H9 (cell line): ENCODE measurements around the gene TANGO6. TPM values are rescaled to one million over a fixed set of nuclear protein-coding genes. Genes with fewer than 3 reads are reported as not detected.

Source experiments
- DNase-seq: peaks from one replicate; pipeline ENCODE4 v3.0.0-alpha.2; 2017
- H2AFZ ChIP-seq: one replicate; pipeline ENCODE4 v1.6.1; 2013; ENCODE audit warnings: mild to moderate bottlenecking, low read length, control low read depth, moderate library complexity
- H2AK5ac ChIP-seq: 2 replicates; pipeline ENCODE4 v1.6.1; 2013; ENCODE audit warnings: low read length, control low read depth, mixed read lengths; ENCODE audit not compliant: insufficient read length
- H2BK120ac ChIP-seq: one replicate; pipeline ENCODE4 v1.6.1; 2013; ENCODE audit warnings: low read depth, mild to moderate bottlenecking, low read length, control low read depth, inconsistent platforms; ENCODE audit not compliant: poor library complexity, severe bottlenecking
- H2BK12ac ChIP-seq: 2 replicates; pipeline ENCODE4 v1.6.1; 2013; ENCODE audit warnings: low read length, control low read depth, mixed read lengths, low read depth; ENCODE audit not compliant: insufficient read length
- H2BK15ac ChIP-seq: 2 replicates; pipeline ENCODE4 v1.6.1; 2013; ENCODE audit warnings: low read depth, low read length, control low read depth
- H2BK20ac ChIP-seq: one replicate; pipeline ENCODE4 v1.6.1; 2013; ENCODE audit warnings: low read depth, mild to moderate bottlenecking, low read length, control low read depth, inconsistent platforms; ENCODE audit not compliant: poor library complexity, severe bottlenecking
- H2BK5ac ChIP-seq: 2 replicates; pipeline ENCODE4 v1.6.1; 2013; ENCODE audit warnings: low read length, control low read depth, mixed read lengths; ENCODE audit not compliant: insufficient read length
- H3K14ac ChIP-seq: 2 replicates; pipeline ENCODE4 v1.6.1; 2013; ENCODE audit warnings: low read length, control low read depth; ENCODE audit not compliant: insufficient read depth
- H3K18ac ChIP-seq: 2 replicates; pipeline ENCODE4 v1.6.1; 2013; ENCODE audit warnings: low read depth, mild to moderate bottlenecking, mixed read lengths, low read length, control low read depth; ENCODE audit not compliant: insufficient read length
- H3K23ac ChIP-seq: 2 replicates; pipeline ENCODE4 v1.6.1; 2013; ENCODE audit warnings: low read length, control low read depth, mixed read lengths, low read depth; ENCODE audit not compliant: insufficient read length
- H3K23me2 ChIP-seq: 2 replicates; pipeline ENCODE4 v1.6.1; 2013; ENCODE audit warnings: low read depth, mild to moderate bottlenecking, mixed read lengths, low read length, control low read depth; ENCODE audit not compliant: insufficient read length, poor library complexity, severe bottlenecking
- H3K27ac ChIP-seq: 2 replicates; pipeline ENCODE4 v1.5.1; 2013; ENCODE audit warnings: low read length, control low read depth, mixed read lengths, low read depth; ENCODE audit not compliant: insufficient read length
- H3K27me3 ChIP-seq: 2 replicates; pipeline ENCODE4 v1.6.1; 2013; ENCODE audit warnings: low read length, control low read depth, inconsistent platforms; ENCODE audit not compliant: insufficient read depth
- H3K4ac ChIP-seq: 2 replicates; pipeline ENCODE4 v1.6.1; 2013; ENCODE audit warnings: low read depth, mild to moderate bottlenecking, control low read depth, inconsistent platforms, low read length, moderate library complexity
- H3K4me1 ChIP-seq: 2 replicates; pipeline ENCODE4 v1.6.1; 2013; ENCODE audit warnings: low read length, control low read depth, inconsistent platforms; ENCODE audit not compliant: insufficient read depth
- H3K4me2 ChIP-seq: 2 replicates; pipeline ENCODE4 v1.6.1; 2013; ENCODE audit warnings: low read length, control low read depth, mixed read lengths; ENCODE audit not compliant: insufficient read length, insufficient read depth
- H3K56ac ChIP-seq: 2 replicates; pipeline ENCODE4 v1.6.1; 2013; ENCODE audit warnings: low read depth, mild to moderate bottlenecking, mixed read lengths, low read length, control low read depth; ENCODE audit not compliant: insufficient read length
- H3K79me1 ChIP-seq: 2 replicates; pipeline ENCODE4 v1.6.1; 2013; ENCODE audit warnings: low read depth, mild to moderate bottlenecking, moderate library complexity, low read length, control low read depth, inconsistent platforms; ENCODE audit not compliant: insufficient read depth, poor library complexity, severe bottlenecking
- H3K79me2 ChIP-seq: 2 replicates; pipeline ENCODE4 v1.6.1; 2013; ENCODE audit warnings: low read length, control low read depth, inconsistent platforms; ENCODE audit not compliant: insufficient read depth
- H3K9ac ChIP-seq: 2 replicates; pipeline ENCODE4 v1.6.1; 2013; ENCODE audit warnings: low read length, control low read depth, mixed read lengths; ENCODE audit not compliant: insufficient read length; ENCODE audit errors: extremely low read depth
- H3K9me3 ChIP-seq: one replicate; pipeline ENCODE4 v1.6.1; 2013; ENCODE audit warnings: low read depth, low read length, inconsistent platforms; ENCODE audit not compliant: control insufficient read depth
- H3T11ph ChIP-seq: one replicate; pipeline ENCODE4 v1.6.1; 2013; ENCODE audit warnings: mild to moderate bottlenecking, low read length, control low read depth, inconsistent platforms
- H4K20me1 ChIP-seq: one replicate; pipeline ENCODE4 v1.6.1; 2013; ENCODE audit not compliant: control insufficient read depth, insufficient read length, insufficient read depth
- H4K5ac ChIP-seq: 2 replicates; pipeline ENCODE4 v1.6.1; 2013; ENCODE audit warnings: low read depth, mild to moderate bottlenecking, mixed read lengths, low read length, control low read depth; ENCODE audit not compliant: insufficient read length
- H4K8ac ChIP-seq: replicated peaks from 2 replicates; pipeline ENCODE4 v1.6.1; 2013; ENCODE audit warnings: low read length, control low read depth, mixed read lengths, low read depth; ENCODE audit not compliant: insufficient read length
- H4K91ac ChIP-seq: 2 replicates; pipeline ENCODE4 v1.6.1; 2013; ENCODE audit warnings: low read depth, mild to moderate bottlenecking, moderate library complexity, mixed read lengths, low read length, control low read depth; ENCODE audit not compliant: insufficient read length
- H3K27ac Mint-ChIP-seq, 3 experiments: 2 replicates in 2 of 3; 3 replicates in 1 of 3; pipeline ENCODE4 v1.8.0; 2020 to 2021; ENCODE audit warnings: mixed read lengths in 3 of 3, mild to moderate bottlenecking in 1 of 3, moderate library complexity in 1 of 3
- H3K27me3 Mint-ChIP-seq: 2 replicates; pipeline ENCODE4 v1.8.0; 2021; ENCODE audit warnings: low read depth, mild to moderate bottlenecking, moderate library complexity, mixed read lengths
- H3K36me3 Mint-ChIP-seq, 3 experiments: 2 replicates in 2 of 3; 3 replicates in 1 of 3; pipeline ENCODE4 v1.8.0; 2020 to 2021; ENCODE audit warnings: low read depth in 3 of 3, mixed read lengths in 3 of 3; ENCODE audit not compliant: insufficient read depth in 1 of 3
- H3K4me1 Mint-ChIP-seq, 2 experiments: 2 replicates each; pipeline ENCODE4 v1.8.0; 2020; ENCODE audit warnings: mixed read lengths in 2 of 2
- H3K4me3 Mint-ChIP-seq, 2 experiments: 2 replicates in 1 of 2; 3 replicates in 1 of 2; pipeline ENCODE4 v1.8.0; 2020 to 2021; ENCODE audit warnings: mild to moderate bottlenecking in 2 of 2, mixed read lengths in 2 of 2, moderate library complexity in 1 of 2
- H3K9me3 Mint-ChIP-seq, 2 experiments: 2 replicates in 1 of 2; 3 replicates in 1 of 2; pipeline ENCODE4 v1.8.0; 2020; ENCODE audit warnings: mild to moderate bottlenecking in 2 of 2, mixed read lengths in 2 of 2, moderate library complexity in 1 of 2
- CTCF ChIP-seq: fragments of 200-600 bp; sonication (generic); conservative IDR thresholded peaks from 3 replicates; pipeline ENCODE4 v1.8.0; 2021; ENCODE audit warnings: antibody characterized with exemption, mild to moderate bottlenecking
- WGBS: extraction: QIAGEN DNeasy Blood & Tissue Kit; methylation state at CpG from one replicate; pipeline ENCODE4 v1.1.7; 2013; ENCODE audit warnings: missing lambda C conversion rate, low lambda C conversion rate, mixed read lengths; ENCODE audit not compliant: insufficient read length; ENCODE audit errors: extremely low coverage; 5-methylcytosine and 5-hydroxymethylcytosine counted together
- total RNA-seq: library from RNA; stranded (reverse); gene quantifications from 2 replicates; pipeline ENCODE4 v1.2.1, GENCODE V29; 2021

TANGO6 gene
- total RNA-seq, 1 experiment from 2014 or later, result 12.0 TPM

GRCh38 chr16:68993885-68994284 is 150.6 kb downstream of the TANGO6 start:
- H3K23ac ChIP-seq, result no peak overlapping the region
- no peak overlapping the region for H2BK120ac ChIP-seq
- Mint-ChIP-seq H3K27me3 (no peaks in the 10 kb centered on the region), H3K27ac (no peak overlapping the region), H3K4me1 (peaks cover 46% of the 10 kb centered on the region in 2 experiments), H3K4me3 (no peak overlapping the region), H3K9me3 (peaks cover 0 to 6% of the 10 kb centered on the region in 2 experiments; a peak in 3 of 5 replicates), H3K36me3 (peaks cover 0 to 10% (median 0%) of the 10 kb centered on the region in 3 experiments; a peak in 2 of 7 replicates)
- no peak overlapping the region for H3K9ac ChIP-seq
- no peak overlapping the region for H3K4ac ChIP-seq
- no peaks in the 10 kb centered on the region for H3K27me3 ChIP-seq
- no peak overlapping the region for H3T11ph ChIP-seq
- no peaks in the 10 kb centered on the region for H3K9me3 ChIP-seq
- no peak overlapping the region for H4K91ac ChIP-seq
- peaks cover 10% of the 10 kb centered on the region; the same call in 1 of the 2 replicates for H3K4me1 ChIP-seq
- no peak overlapping the region for H3K14ac ChIP-seq
- H4K8ac ChIP-seq, result no peak overlapping the region
- no peak overlapping the region for H2AK5ac ChIP-seq
- H4K20me1 ChIP-seq, result no peaks in the 10 kb centered on the region
- no peak overlapping the region for H4K5ac ChIP-seq
- TF ChIP-seq CTCF, result no peak
- H3K56ac ChIP-seq, result no peak overlapping the region
- H3K4me2 ChIP-seq, result no peak overlapping the region
- no peaks in the 10 kb centered on the region for H3K79me2 ChIP-seq
- no peaks in the 10 kb centered on the region for H3K23me2 ChIP-seq
- H3K79me1 ChIP-seq, result no peaks in the 10 kb centered on the region
- H2BK15ac ChIP-seq, result no peak overlapping the region
- no peak overlapping the region for H3K27ac ChIP-seq
- H3K18ac ChIP-seq, result no peak overlapping the region
- no peak for DNase-seq
- no CpG with 5 or more reads among the region's 1 CpG for WGBS
- H2BK5ac ChIP-seq, result no peak overlapping the region
- no peak overlapping the region for H2AFZ ChIP-seq
- no peak overlapping the region for H2BK12ac ChIP-seq
- H2BK20ac ChIP-seq, result no peak overlapping the region
